ENCODE results near the gene GPR150. TPM values are rescaled to one million over a fixed set of nuclear protein-coding genes. Genes with fewer than 3 reads are reported as not detected.

GPR150 gene
- total RNA-seq, 1 experiment from 2014 or later = 0.17 TPM

GRCh38 chr5:95664204-95664786 is 44.4 kb downstream of the GPR150 start:
- no TSS peak for BruUV-seq (replicated peaks)
- Mint-ChIP-seq H3K27me3 (ENCODE audit: unreplicated experiment) (no peaks in the 10 kb centered on the region), H3K27ac (ENCODE audit: unreplicated experiment) (no peak overlapping the region), H3K4me1 (ENCODE audit: low read depth, unreplicated experiment) (no peaks in the 10 kb centered on the region), H3K36me3 (ENCODE audit: insufficient read depth, unreplicated experiment) (no peaks in the 10 kb centered on the region), H3K9me3 (ENCODE audit: low read depth, unreplicated experiment) (no peaks in the 10 kb centered on the region), H3K4me3 (ENCODE audit: low read depth, unreplicated experiment) (no peak overlapping the region)
- CTCF ChIA-PET = interaction anchor here (0.6 to 1.0 kb wide), 3 partner anchors 71 to 128 kb away, joined by 4 to 14 read pairs (median 5); no protein-coding TSS in a partner anchor
- peak; percentile 31 for DNase-seq
- intact Hi-C loops (cut with micrococcal nuclease; ENCODE audit: unreplicated experiment) = loop anchor here (1.0 to 2.0 kb wide), 4 partner anchors 67 to 183 kb away; partner anchors contain the start of gene RHOBTB3
- TF ChIP-seq CTCF (IDR thresholded peaks at IDR 0.05; ENCODE audit: unreplicated experiment) = peak; percentile 62

- no peak overlapping the region for H3K4me3 Mint-ChIP-seq (ENCODE audit: low read depth, unreplicated experiment)
- H3K27me3 Mint-ChIP-seq (ENCODE audit: unreplicated experiment) = no peaks in the 10 kb centered on the region
- no peak for TF ChIP-seq CTCF (IDR thresholded peaks at IDR 0.05; ENCODE audit: unreplicated experiment)
- no peaks in the 10 kb centered on the region for H3K4me1 Mint-ChIP-seq (ENCODE audit: low read depth, unreplicated experiment)
- CTCF ChIA-PET = interaction anchor here (1.2 kb wide), 1 partner anchor 34 kb away, joined by 3 read pairs; no protein-coding TSS in a partner anchor
- no peaks in the 10 kb centered on the region for H3K9me3 Mint-ChIP-seq (ENCODE audit: low read depth, unreplicated experiment)
- no TSS peak for BruUV-seq (replicated peaks)
- no peak overlapping the region for H3K27ac Mint-ChIP-seq (ENCODE audit: unreplicated experiment)
- intact Hi-C loops (cut with micrococcal nuclease; ENCODE audit: unreplicated experiment) = no loop called here
- no peak for DNase-seq
- no peaks in the 10 kb centered on the region for H3K36me3 Mint-ChIP-seq (ENCODE audit: insufficient read depth, unreplicated experiment)
Observed at GRCh38 chr5:95667061-95667618, 47.3 kb downstream of the GPR150 start.

GRCh38 chr5:95667678-95668077 is 47.8 kb downstream of the GPR150 start:
- intact Hi-C loops (cut with micrococcal nuclease; ENCODE audit: unreplicated experiment) = no loop called here
- BruUV-seq (replicated peaks) = no TSS peak
- H3K4me1 Mint-ChIP-seq (ENCODE audit: low read depth, unreplicated experiment) = no peaks in the 10 kb centered on the region
- H3K9me3 Mint-ChIP-seq (ENCODE audit: low read depth, unreplicated experiment) = no peaks in the 10 kb centered on the region
- H3K36me3 Mint-ChIP-seq (ENCODE audit: insufficient read depth, unreplicated experiment) = no peaks in the 10 kb centered on the region
- no peak overlapping the region for H3K27ac Mint-ChIP-seq (ENCODE audit: unreplicated experiment)
- no peaks in the 10 kb centered on the region for H3K27me3 Mint-ChIP-seq (ENCODE audit: unreplicated experiment)
- CTCF ChIA-PET = interaction anchor here (1.2 kb wide), 1 partner anchor 34 kb away, joined by 3 read pairs; no protein-coding TSS in a partner anchor
- DNase-seq = no peak
- no peak for TF ChIP-seq CTCF (IDR thresholded peaks at IDR 0.05; ENCODE audit: unreplicated experiment)
- H3K4me3 Mint-ChIP-seq (ENCODE audit: low read depth, unreplicated experiment) = no peak overlapping the region

- H3K4me3 Mint-ChIP-seq (ENCODE audit: low read depth, unreplicated experiment) = no peak overlapping the region
- BruUV-seq (replicated peaks) = no TSS peak
- DNase-seq = no peak
- intact Hi-C loops (cut with micrococcal nuclease; ENCODE audit: unreplicated experiment) = no loop called here
- H3K27ac Mint-ChIP-seq (ENCODE audit: unreplicated experiment) = no peak overlapping the region
- CTCF ChIA-PET = interaction anchor here (1.2 kb wide), 1 partner anchor 33 kb away, joined by 3 read pairs; no protein-coding TSS in a partner anchor
- H3K9me3 Mint-ChIP-seq (ENCODE audit: low read depth, unreplicated experiment) = no peaks in the 10 kb centered on the region
- TF ChIP-seq CTCF (IDR thresholded peaks at IDR 0.05; ENCODE audit: unreplicated experiment) = no peak
- no peaks in the 10 kb centered on the region for H3K36me3 Mint-ChIP-seq (ENCODE audit: insufficient read depth, unreplicated experiment)
- H3K27me3 Mint-ChIP-seq (ENCODE audit: unreplicated experiment) = no peaks in the 10 kb centered on the region
- no peaks in the 10 kb centered on the region for H3K4me1 Mint-ChIP-seq (ENCODE audit: low read depth, unreplicated experiment)
Observed at GRCh38 chr5:95668216-95668615, 48.3 kb downstream of the GPR150 start.

Data from Calu3 (cell line).